GM21390 (cell line): ENCODE measurements around the gene ALDH3B1.
"Not testable (repeated sequence)": the region's sequence is repeated elsewhere in the genome, so short reads cannot be mapped to it uniquely, and the experiment has no call there.

Experiments used
- ATAC-seq: cut with Tn5 transposase; IDR thresholded peaks from one replicate; pipeline ENCODE4 v1.9.1; 2021; ENCODE audit not compliant: unreplicated experiment

Gene ALDH3B1

DNA sequence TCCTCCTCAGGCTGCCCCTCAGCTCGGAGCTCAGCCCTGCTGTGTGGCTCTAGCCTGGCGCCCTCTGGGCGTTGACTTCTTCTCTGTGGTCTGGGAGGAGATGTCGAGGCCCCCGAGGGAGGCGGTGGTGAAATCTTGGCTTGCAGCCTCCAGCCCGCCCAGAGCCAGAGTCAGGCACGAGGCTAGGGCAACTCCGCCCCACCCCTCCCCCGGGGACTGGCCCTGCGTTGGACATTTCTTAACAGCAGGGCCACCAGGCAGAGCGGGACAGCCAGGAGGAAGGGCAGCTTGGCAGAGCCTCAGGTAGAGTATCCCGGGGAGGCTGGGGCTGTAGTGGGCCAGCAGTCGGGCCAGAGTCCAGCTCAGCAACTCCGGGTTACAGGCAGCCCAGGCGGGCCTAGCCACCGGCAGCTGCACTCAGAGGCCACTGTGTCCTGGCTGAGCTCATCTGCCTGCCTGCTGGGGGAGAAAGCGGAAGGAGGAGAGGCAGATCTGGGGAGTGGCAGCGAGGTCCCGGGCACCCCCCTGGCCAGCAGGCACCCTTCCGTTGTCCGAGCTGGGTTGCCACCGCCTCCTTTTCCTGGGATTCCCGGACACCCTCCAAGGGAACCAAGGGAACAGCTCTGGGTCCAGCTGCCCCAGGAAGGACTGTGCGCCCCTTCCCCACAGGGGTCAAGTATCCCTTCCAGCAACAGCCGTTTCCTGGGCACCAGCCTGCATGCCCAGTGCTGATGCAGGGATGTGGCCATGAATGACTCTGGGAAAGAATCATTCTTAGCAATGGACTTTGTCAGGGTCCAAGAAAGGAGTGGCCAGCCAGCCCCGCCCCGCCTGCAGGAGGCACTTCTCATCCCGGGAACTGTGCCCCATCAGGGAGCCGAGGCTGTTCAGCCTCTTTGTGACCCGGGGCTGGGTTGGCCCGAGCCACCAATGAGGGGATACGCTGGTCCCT is at the start of gene ALDH3B1:
TSS of gene ALDH3B1 (plus strand) at position 238 of the 952 bp plus-strand sequence. CDS start 4,971 bp downstream, outside the sequence.
- no peak for ATAC-seq

DNA sequence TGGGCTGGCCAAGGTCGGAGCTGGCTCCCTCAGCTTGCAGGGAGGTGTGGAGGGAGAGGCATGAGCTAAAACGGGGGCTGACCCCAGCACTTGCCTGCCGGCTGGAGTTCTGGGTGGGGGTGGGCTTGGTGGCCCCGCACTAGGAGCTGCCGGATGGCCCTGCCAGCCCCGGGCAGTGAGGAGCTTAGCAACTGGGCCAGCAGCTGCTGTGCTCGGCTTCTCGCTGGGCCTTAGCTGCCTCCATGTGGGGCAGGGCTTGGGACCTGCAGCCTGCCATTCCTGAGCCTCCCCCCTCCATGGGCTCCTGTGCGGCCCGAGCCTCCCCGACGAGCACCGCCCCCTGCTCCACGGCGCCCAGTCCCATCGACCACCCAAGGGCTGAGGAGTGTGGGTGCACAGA is 46.9 kb upstream of the ALDH3B1 start:
- not testable (repeated sequence) for ATAC-seq

DNA sequence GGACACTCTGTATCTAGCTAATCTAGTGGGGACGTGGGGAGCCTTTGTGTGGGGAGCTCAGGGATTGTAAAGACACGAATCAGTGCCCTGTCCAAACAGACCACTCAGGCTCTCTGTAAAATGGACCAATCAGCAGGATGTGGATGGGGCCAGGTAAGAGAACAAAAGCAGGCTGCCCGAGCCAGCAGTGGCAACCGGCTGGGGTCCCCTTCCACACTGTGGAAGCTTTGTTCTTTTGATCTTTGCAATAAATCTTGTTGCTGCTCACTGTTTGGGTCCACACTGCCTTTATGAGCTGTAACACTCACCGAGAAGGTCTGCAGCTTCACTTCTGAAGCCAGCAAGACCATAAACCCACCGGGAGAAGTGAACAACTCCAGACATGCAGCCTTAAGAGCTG is 46.2 kb upstream of the ALDH3B1 start:
- ATAC-seq: not testable (repeated sequence)

DNA sequence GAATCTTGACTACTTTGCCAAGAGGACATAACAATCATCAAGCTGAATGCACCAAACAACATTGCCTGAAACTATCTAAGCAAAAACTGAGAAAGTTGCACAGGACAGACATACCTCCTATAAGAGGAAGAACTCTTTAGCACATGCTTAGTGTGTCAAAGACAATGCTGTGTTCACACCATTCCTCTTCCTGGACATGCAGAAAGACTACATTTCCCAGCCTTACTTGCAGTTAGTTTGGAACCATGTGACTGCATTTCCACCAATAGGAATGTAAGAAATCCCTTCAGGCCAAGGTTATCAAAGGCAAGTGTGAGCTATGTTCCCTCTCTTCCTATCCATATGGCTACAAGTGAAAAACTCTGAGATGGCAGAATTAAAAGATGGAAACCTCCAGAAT is 45.4 kb upstream of the ALDH3B1 start:
- not testable (repeated sequence) for ATAC-seq

- not testable (repeated sequence) for ATAC-seq
Measured at GRCh38 chr11:67965830-67966348, 44.2 kb upstream of the ALDH3B1 start.

DNA sequence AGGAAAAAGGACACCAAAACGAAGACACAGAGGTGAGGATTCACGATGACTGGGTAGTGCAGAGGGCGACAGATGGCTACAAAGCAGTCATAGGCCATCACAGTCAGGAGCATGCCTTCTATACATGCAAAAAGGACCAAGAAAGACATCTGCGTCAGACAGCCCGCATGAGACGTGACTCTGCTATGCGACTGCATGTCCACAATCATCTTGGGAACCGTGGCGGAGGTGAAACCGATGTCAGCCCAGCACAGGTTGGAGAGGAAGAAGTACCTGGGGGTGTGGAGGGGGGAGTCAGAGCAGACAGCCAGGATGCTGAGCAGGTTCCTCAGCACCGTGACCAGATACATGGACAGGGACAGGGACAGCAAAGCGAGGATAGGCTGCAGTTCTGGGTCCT is 35.4 kb upstream of the ALDH3B1 start:
- not testable (repeated sequence) for ATAC-seq

GRCh38 chr11:67978766-67979418 is 31.2 kb upstream of the ALDH3B1 start:
- not testable (repeated sequence) for ATAC-seq

DNA sequence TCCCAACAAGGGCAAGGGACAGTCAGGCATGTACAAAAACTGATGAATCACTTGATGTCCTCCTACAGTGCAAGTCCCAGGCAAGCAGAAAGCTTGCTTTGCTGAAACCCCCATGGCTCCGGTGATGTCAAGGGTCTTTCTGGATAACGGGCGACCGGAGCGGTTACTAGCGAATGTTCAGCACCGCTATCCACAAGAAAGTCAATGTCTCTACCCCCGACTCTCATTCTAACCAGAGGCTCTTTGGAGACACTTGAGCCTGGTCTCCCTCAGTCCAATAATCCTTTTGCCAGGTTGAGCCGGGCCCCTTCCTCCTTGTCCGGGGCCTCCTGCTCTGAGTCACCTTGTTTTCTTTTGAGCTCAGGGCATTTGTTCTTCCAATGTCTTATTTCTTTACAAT is 28.9 kb upstream of the ALDH3B1 start:
- ATAC-seq: not testable (repeated sequence)

GRCh38 chr11:67982255-67982857 is 27.8 kb upstream of the ALDH3B1 start:
- ATAC-seq: not testable (repeated sequence)

- no peak for ATAC-seq
Measured at GRCh38 chr11:67983951-67984350, 26.2 kb upstream of the ALDH3B1 start.

GRCh38 chr11:67985302-67985701 is 24.8 kb upstream of the ALDH3B1 start:
- not testable (repeated sequence) for ATAC-seq

GRCh38 chr11:67990546-67991346 is 19.4 kb upstream of the ALDH3B1 start:
- not testable (repeated sequence) for ATAC-seq

- ATAC-seq: not testable (repeated sequence)
Measured at GRCh38 chr11:67991347-67992121, 18.6 kb upstream of the ALDH3B1 start.

GRCh38 chr11:67993821-67994220 is 16.3 kb upstream of the ALDH3B1 start:
- not testable (repeated sequence) for ATAC-seq

DNA sequence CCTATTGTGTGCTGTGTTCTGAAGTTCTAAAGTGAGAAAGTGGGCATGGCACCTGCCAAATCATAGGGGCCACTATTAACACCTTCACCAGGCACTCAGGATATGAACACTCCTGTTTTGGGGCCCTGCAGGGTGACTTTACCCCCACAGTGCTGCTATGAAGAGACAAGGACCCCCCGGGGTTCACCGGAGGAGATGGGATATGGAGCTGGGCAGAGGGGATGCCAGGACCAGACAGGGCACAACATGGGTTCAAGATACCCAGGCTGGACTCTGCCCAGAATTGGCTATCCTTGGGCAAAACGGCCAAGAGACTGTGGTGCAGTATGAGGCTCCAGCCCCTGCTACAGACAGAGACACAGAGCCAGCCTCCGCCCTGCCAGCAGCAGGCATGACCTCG is 15.7 kb upstream of the ALDH3B1 start:
- not testable (repeated sequence) for ATAC-seq

DNA sequence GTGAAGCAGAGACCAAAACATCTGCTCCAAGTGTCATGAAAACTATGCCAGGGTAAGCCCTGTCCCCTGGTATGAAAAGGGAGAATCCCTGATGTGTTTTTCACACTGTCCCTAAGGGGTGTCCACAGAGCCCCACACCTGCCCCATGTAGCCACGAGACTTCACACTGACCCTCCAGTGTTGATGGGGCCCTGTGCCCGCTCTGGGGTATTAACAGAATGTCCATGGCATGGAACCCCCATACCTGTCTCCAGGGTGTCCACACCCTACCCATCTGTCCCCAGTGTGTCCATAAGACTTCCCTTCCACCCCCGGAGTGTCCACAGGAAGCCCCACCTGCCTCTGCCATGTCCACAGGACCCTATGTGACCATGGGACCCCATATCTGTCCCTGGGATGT is 15.0 kb upstream of the ALDH3B1 start:
- not testable (repeated sequence) for ATAC-seq

- not testable (repeated sequence) for ATAC-seq
Measured at GRCh38 chr11:67995579-67995978, 14.5 kb upstream of the ALDH3B1 start.

GRCh38 chr11:67996051-67996450 is 14.1 kb upstream of the ALDH3B1 start:
- no peak for ATAC-seq

DNA sequence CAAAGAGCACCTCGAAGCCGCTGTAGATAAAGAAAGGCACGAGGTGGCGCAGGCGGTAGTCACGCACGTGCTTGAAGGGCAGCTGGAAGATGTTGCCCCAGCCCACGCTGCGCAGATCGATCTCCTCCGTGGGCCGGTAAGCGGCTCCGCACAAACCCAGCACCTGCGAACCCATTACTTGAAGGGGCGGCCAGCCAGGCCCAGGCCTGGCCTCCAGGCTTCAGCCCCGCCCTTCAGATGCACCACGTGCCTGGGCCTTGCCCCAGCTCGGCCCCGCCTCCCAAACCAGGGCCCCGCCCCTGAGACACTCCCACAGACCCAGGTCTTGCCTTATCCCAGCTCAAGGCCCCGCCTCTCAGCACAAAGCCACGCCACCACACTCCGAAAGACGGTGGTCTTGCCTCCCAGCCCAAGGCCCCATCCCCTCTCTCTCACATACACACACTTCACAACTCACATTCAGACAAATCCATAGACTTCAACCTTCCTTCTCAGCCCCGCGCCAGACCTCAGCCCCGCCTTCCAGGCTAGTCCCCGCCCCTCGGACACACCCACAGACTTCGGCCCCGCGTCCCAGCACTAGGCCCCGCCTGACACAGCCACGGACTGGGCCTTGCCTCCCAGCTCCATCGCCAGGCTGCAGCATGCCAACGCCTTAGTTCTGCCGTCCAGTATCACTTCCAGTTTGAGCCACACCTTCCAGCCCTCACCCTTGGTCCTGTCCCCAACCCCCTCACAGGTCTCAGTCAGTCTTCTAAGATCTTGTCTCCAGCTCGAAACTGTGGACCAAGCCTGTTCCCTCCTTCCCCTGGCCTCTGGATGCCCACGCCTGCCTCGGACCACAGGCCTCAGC is 13.3 kb upstream of the ALDH3B1 start:
- ATAC-seq: no peak
